Measurements from ENCODE around the gene DOCK10. TPM values are rescaled to one million over a fixed set of nuclear protein-coding genes. Genes with fewer than 3 reads are reported as not detected.

The DOCK10 gene
- total and polyA plus RNA-seq, 10 of the 15 experiments (the other 5 are each of a cell fraction or from before 2014, with no cell fraction given), result 16.9 to 120 (median 85.5) TPM

- TF ChIP-seq, protein P1, sequence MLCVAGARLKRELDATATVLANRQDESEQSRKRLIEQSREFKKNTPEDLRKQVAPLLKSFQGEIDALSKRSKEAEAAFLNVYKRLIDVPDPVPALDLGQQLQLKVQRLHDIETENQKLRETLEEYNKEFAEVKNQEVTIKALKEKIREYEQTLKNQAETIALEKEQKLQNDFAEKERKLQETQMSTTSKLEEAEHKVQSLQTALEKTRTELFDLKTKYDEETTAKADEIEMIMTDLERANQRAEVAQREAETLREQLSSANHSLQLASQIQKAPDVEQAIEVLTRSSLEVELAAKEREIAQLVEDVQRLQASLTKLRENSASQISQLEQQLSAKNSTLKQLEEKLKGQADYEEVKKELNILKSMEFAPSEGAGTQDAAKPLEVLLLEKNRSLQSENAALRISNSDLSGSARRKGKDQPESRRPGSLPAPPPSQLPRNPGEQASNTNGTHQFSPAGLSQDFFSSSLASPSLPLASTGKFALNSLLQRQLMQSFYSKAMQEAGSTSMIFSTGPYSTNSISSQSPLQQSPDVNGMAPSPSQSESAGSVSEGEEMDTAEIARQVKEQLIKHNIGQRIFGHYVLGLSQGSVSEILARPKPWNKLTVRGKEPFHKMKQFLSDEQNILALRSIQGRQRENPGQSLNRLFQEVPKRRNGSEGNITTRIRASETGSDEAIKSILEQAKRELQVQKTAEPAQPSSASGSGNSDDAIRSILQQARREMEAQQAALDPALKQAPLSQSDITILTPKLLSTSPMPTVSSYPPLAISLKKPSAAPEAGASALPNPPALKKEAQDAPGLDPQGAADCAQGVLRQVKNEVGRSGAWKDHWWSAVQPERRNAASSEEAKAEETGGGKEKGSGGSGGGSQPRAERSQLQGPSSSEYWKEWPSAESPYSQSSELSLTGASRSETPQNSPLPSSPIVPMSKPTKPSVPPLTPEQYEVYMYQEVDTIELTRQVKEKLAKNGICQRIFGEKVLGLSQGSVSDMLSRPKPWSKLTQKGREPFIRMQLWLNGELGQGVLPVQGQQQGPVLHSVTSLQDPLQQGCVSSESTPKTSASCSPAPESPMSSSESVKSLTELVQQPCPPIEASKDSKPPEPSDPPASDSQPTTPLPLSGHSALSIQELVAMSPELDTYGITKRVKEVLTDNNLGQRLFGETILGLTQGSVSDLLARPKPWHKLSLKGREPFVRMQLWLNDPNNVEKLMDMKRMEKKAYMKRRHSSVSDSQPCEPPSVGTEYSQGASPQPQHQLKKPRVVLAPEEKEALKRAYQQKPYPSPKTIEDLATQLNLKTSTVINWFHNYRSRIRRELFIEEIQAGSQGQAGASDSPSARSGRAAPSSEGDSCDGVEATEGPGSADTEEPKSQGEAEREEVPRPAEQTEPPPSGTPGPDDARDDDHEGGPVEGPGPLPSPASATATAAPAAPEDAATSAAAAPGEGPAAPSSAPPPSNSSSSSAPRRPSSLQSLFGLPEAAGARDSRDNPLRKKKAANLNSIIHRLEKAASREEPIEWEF (IDR thresholded peaks at IDR 0.05; ENCODE audit: insufficient replicate concordance, low read depth, low read length), result no peak
- TF ChIP-seq ZNF592 (IDR thresholded peaks at IDR 0.05) (no peak), ZNF24 (IDR thresholded peaks at IDR 0.05) (no peak), BHLHE40 (IDR thresholded peaks at IDR 0.05; ENCODE audit: borderline replicate concordance in 1 of 2, low read depth in 2 of 2, low read length in 1 of 2) (no peak), GATAD2B (conservative IDR thresholded peaks at IDR 0.05; ENCODE audit: low read depth) (no peak), NFYA (IDR thresholded peaks at IDR 0.05; ENCODE audit: borderline replicate concordance, low read depth, low read length) (no peak), JUND (IDR thresholded peaks at IDR 0.05; ENCODE audit: low read depth, low read length) (no peak), NR2C1 (IDR thresholded peaks at IDR 0.05) (no peak), FOXM1 (IDR thresholded peaks at IDR 0.05; ENCODE audit: low read depth, low read length) (0 out of 2 replicates have a peak, but pooled peaks have one; percentile 12), NFYB (IDR thresholded peaks at IDR 0.05; ENCODE audit: insufficient read depth, low read depth, low read length) (no peak), EGR1 (IDR thresholded peaks at IDR 0.05; ENCODE audit: borderline replicate concordance in 1 of 2, low read depth in 2 of 2, low read length in 2 of 2) (no peak), SMC3 (IDR thresholded peaks at IDR 0.05; ENCODE audit: borderline replicate concordance, low read length) (no peak), HCFC1 (IDR thresholded peaks at IDR 0.05; ENCODE audit: low read length) (no peak), SREBF1 (IDR thresholded peaks at IDR 0.05; ENCODE audit: low read length) (peak; percentile 34; the same call in 1 of the 2 replicates), CEBPB (IDR thresholded peaks at IDR 0.05; ENCODE audit: borderline replicate concordance in 1 of 2, low read depth in 2 of 2, low read length in 2 of 2) (no peak), HDAC6 (IDR thresholded peaks at IDR 0.05; ENCODE audit: unreplicated experiment) (no peak)
- TF ChIP-seq, protein P2, sequence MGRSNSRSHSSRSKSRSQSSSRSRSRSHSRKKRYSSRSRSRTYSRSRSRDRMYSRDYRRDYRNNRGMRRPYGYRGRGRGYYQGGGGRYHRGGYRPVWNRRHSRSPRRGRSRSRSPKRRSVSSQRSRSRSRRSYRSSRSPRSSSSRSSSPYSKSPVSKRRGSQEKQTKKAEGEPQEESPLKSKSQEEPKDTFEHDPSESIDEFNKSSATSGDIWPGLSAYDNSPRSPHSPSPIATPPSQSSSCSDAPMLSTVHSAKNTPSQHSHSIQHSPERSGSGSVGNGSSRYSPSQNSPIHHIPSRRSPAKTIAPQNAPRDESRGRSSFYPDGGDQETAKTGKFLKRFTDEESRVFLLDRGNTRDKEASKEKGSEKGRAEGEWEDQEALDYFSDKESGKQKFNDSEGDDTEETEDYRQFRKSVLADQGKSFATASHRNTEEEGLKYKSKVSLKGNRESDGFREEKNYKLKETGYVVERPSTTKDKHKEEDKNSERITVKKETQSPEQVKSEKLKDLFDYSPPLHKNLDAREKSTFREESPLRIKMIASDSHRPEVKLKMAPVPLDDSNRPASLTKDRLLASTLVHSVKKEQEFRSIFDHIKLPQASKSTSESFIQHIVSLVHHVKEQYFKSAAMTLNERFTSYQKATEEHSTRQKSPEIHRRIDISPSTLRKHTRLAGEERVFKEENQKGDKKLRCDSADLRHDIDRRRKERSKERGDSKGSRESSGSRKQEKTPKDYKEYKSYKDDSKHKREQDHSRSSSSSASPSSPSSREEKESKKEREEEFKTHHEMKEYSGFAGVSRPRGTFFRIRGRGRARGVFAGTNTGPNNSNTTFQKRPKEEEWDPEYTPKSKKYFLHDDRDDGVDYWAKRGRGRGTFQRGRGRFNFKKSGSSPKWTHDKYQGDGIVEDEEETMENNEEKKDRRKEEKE (IDR thresholded peaks at IDR 0.05), result no peak
These were observed 72.5 kb downstream of the DOCK10 start (continued) for GRCh38 chr2:224969633-224970260.
